Liver (tissue), 9 donors: ENCODE data around the gene GFOD2. TPM values are rescaled to one million over a fixed set of nuclear protein-coding genes. Genes with fewer than 3 reads are reported as not detected.

ENCODE experiments used
- DNase-seq: peaks from one replicate; pipeline ENCODE4 v3.0.0-alpha.2; 2017; ENCODE audit warnings: low spot score
- H3K27ac ChIP-seq, 2 donors: one replicate each; pipeline ENCODE4 v1.7.0; 2013; ENCODE audit warnings: inconsistent platforms in 2 of 2, low read length in 2 of 2, control low read depth in 1 of 2, low read depth in 1 of 2, mild to moderate bottlenecking in 1 of 2
- H3K27me3 ChIP-seq, 4 donors: one replicate each; pipeline versions ENCODE4 v1.6.1 to v1.7.0; 2013; ENCODE audit warnings: low read length in 3 of 4, inconsistent platforms in 1 of 4, mild to moderate bottlenecking in 1 of 4, moderate library complexity in 1 of 4; ENCODE audit not compliant: control insufficient read depth in 4 of 4, insufficient read depth in 4 of 4
- H3K36me3 ChIP-seq, 4 donors: one replicate each; pipeline versions ENCODE4 v1.6.1 to v1.7.0; 2013; ENCODE audit warnings: low read length in 3 of 4, mild to moderate bottlenecking in 3 of 4, low read depth in 1 of 4, moderate library complexity in 1 of 4; ENCODE audit not compliant: control insufficient read depth in 4 of 4, insufficient read depth in 3 of 4
- H3K4me1 ChIP-seq, 4 donors: one replicate each; pipeline versions ENCODE4 v1.6.1 to v1.7.0; 2013; ENCODE audit warnings: low read length in 3 of 4, mild to moderate bottlenecking in 3 of 4, moderate library complexity in 1 of 4; ENCODE audit not compliant: control insufficient read depth in 4 of 4, insufficient read depth in 4 of 4
- H3K4me3 ChIP-seq, 3 donors: one replicate each; pipeline versions ENCODE4 v1.6.1 to v1.7.0; 2013; ENCODE audit warnings: low read length in 3 of 3, control low read depth in 1 of 3, low read depth in 1 of 3, mild to moderate bottlenecking in 1 of 3
- H3K9ac ChIP-seq, 2 donors: one replicate each; pipeline ENCODE4 v1.7.0; 2013; ENCODE audit warnings: low read length in 2 of 2, mild to moderate bottlenecking in 2 of 2, moderate library complexity in 2 of 2, control low read depth in 1 of 2, low read depth in 1 of 2
- H3K9me3 ChIP-seq, 4 donors: one replicate each; pipeline versions ENCODE4 v1.6.1 to v1.7.0; 2013; ENCODE audit warnings: low read length in 3 of 4; ENCODE audit not compliant: control insufficient read depth in 4 of 4
- FOXA1 ChIP-seq: IDR thresholded peaks from 2 replicates; pipeline ENCODE4 v1.6.1; 2016; ENCODE audit warnings: antibody characterized with exemption
- HNF4A ChIP-seq, 2 donors: conservative IDR thresholded peaks; 2 replicates each; pipeline ENCODE4 v1.6.1; 2016; ENCODE audit warnings: antibody characterized with exemption in 2 of 2, mild to moderate bottlenecking in 2 of 2
- HNF4G ChIP-seq: IDR thresholded peaks from 2 replicates; pipeline ENCODE4 v1.6.1; 2016; ENCODE audit warnings: antibody characterized with exemption
- JUND ChIP-seq, 2 donors: IDR thresholded peaks; 2 replicates each; pipeline ENCODE4 v1.6.1; 2016; ENCODE audit warnings: antibody characterized with exemption in 2 of 2
- RAD21 ChIP-seq, 2 donors: IDR thresholded peaks; 2 replicates each; pipeline ENCODE4 v1.6.1; 2016; ENCODE audit warnings: antibody characterized with exemption in 2 of 2, mild to moderate bottlenecking in 2 of 2
- RXRA ChIP-seq, 2 donors: IDR thresholded peaks; 2 replicates each; pipeline ENCODE4 v1.6.1; 2017 to 2018; ENCODE audit warnings: antibody characterized with exemption in 2 of 2, mild to moderate bottlenecking in 1 of 2
- SP1 ChIP-seq: IDR thresholded peaks from 2 replicates; pipeline ENCODE4 v1.6.1; 2018; ENCODE audit warnings: antibody characterized with exemption, mild to moderate bottlenecking
- YY1 ChIP-seq: IDR thresholded peaks from 2 replicates; pipeline ENCODE4 v1.6.1; 2016; ENCODE audit warnings: antibody characterized with exemption, mild to moderate bottlenecking
- WGBS: extraction: QIAGEN DNeasy Blood & Tissue Kit; methylation state at CpG from one replicate; pipeline ENCODE4 v1.1.7; 2013; 5-methylcytosine and 5-hydroxymethylcytosine counted together
- polyA plus RNA-seq, 2 donors: library from polyadenylated mRNA; stranded (reverse) in 1 of 2; unstranded in 1 of 2; fragments of 200-250 nt in 1 of 2; fragments of >200 nt in 1 of 2; fragmentation: Nextera tagmentation in 1 of 2; extraction: Ambion mirVana in 1 of 2; gene quantifications; one replicate each; pipeline versions ENCODE4 v1.2.1 to v1.2.3, GENCODE V29; 2013 to 2015
- total RNA-seq, 2 donors: library from RNA; depleted of rRNA; stranded (reverse); fragments of >200 nt; gene quantifications; one replicate each; pipeline ENCODE4 v1.2.3, GENCODE V29; 2014
- TF ChIP-seq, protein P1 (sequence below): IDR thresholded peaks from 2 replicates; pipeline ENCODE4 v1.6.1; 2016; ENCODE audit warnings: antibody characterized with exemption
- TF ChIP-seq, protein P2 (sequence below): IDR thresholded peaks from 2 replicates; pipeline ENCODE4 v1.6.1; 2016; ENCODE audit warnings: antibody characterized with exemption
- TF ChIP-seq, protein P3 (sequence below): IDR thresholded peaks from 2 replicates; pipeline ENCODE4 v1.6.1; 2016; ENCODE audit warnings: antibody characterized with exemption, mild to moderate bottlenecking
- TF ChIP-seq, protein P4 (sequence below): IDR thresholded peaks from 2 replicates; pipeline ENCODE4 v1.6.1; 2016; ENCODE audit warnings: antibody characterized with exemption
- donor health status: healthy.
- donor health status: healthy.
- donor health status: healthy.
- donor health status: healthy.
- donor health status: healthy.

GFOD2 gene
- total and polyA plus RNA-seq, 4 donors: 12.7 to 48.8 (median 28.9) TPM

DNA sequence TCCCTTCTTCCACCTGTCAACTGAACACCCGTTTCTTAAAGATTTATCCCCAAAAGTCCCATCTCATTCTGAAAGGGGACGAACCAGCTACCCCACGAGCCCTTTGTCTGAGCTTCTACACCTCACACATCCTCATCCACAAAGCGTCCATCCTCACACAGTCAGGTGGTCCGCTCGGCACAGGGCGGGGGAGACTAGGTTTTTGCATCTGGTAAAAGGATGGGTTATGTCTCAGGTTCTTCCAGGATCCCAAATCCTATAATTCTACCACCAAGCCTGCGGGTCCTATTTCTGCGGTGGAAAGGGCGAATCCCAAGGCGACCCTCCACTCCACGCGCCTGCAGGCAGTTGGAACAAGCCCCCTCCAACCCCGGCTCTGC, 458 bp downstream of the GFOD2 start (continued):
- TF ChIP-seq, protein P1, sequence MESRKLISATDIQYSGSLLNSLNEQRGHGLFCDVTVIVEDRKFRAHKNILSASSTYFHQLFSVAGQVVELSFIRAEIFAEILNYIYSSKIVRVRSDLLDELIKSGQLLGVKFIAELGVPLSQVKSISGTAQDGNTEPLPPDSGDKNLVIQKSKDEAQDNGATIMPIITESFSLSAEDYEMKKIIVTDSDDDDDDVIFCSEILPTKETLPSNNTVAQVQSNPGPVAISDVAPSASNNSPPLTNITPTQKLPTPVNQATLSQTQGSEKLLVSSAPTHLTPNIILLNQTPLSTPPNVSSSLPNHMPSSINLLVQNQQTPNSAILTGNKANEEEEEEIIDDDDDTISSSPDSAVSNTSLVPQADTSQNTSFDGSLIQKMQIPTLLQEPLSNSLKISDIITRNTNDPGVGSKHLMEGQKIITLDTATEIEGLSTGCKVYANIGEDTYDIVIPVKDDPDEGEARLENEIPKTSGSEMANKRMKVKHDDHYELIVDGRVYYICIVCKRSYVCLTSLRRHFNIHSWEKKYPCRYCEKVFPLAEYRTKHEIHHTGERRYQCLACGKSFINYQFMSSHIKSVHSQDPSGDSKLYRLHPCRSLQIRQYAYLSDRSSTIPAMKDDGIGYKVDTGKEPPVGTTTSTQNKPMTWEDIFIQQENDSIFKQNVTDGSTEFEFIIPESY: no peak
- TF ChIP-seq YY1 (no peak), RXRA (IDR thresholded peaks at IDR 0.05) (no peak)

DNA sequence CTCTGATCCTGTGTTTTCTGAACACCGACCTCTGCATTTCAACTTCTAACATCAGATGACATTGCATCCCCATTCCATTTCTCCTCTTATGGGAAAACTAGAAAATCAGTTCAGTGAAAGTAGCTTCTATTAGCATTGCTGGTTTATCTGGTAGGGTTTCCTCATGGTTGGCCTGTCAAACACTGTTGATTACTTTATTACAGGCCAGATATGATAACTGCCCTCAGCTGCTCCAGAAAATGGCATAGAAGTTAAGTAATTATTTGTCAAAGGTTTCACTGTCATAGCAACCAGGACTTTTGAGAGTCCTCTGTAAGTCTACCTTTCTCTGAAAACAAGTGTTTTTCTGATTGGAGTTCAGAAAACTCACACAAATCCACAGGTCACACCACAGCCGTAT, 3.0 kb downstream of the GFOD2 start:
- 44% methylated on average over 2 of the region's 2 CpGs for WGBS
- Histone ChIP-seq H3K27ac (peak overlapping the region; percentile 52 to 78), H3K27me3 (no peaks in the 10 kb centered on the region), H3K9ac (no peak overlapping the region), H3K4me3 (no peak overlapping the region), H3K9me3 (no peaks in the 10 kb centered on the region), H3K36me3 (peaks cover 0 to 4% (median 0%) of the 10 kb centered on the region in 4 donors), H3K4me1 (peaks cover 2 to 56% (median 41%) of the 10 kb centered on the region in 4 donors)
- TF ChIP-seq RXRA (IDR thresholded peaks at IDR 0.05) (peak; percentile 50 to 79), HNF4A (conservative IDR thresholded peaks at IDR 0.05) (peak; percentile 30 to 62), SP1 (peak; percentile 39), YY1 (peak; percentile 66), JUND (IDR thresholded peaks at IDR 0.05) (peak in 1 of 2 donors; percentile 16), RAD21 (IDR thresholded peaks at IDR 0.05) (peak; percentile 11 to 38), HNF4G (no peak), FOXA1 (no peak)
- TF ChIP-seq, protein P2, sequence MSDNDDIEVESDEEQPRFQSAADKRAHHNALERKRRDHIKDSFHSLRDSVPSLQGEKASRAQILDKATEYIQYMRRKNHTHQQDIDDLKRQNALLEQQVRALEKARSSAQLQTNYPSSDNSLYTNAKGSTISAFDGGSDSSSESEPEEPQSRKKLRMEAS: no peak
- TF ChIP-seq, protein P3, sequence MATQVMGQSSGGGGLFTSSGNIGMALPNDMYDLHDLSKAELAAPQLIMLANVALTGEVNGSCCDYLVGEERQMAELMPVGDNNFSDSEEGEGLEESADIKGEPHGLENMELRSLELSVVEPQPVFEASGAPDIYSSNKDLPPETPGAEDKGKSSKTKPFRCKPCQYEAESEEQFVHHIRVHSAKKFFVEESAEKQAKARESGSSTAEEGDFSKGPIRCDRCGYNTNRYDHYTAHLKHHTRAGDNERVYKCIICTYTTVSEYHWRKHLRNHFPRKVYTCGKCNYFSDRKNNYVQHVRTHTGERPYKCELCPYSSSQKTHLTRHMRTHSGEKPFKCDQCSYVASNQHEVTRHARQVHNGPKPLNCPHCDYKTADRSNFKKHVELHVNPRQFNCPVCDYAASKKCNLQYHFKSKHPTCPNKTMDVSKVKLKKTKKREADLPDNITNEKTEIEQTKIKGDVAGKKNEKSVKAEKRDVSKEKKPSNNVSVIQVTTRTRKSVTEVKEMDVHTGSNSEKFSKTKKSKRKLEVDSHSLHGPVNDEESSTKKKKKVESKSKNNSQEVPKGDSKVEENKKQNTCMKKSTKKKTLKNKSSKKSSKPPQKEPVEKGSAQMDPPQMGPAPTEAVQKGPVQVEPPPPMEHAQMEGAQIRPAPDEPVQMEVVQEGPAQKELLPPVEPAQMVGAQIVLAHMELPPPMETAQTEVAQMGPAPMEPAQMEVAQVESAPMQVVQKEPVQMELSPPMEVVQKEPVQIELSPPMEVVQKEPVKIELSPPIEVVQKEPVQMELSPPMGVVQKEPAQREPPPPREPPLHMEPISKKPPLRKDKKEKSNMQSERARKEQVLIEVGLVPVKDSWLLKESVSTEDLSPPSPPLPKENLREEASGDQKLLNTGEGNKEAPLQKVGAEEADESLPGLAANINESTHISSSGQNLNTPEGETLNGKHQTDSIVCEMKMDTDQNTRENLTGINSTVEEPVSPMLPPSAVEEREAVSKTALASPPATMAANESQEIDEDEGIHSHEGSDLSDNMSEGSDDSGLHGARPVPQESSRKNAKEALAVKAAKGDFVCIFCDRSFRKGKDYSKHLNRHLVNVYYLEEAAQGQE: peak; percentile 24
- TF ChIP-seq, protein P1: peak; percentile 47
- TF ChIP-seq, protein P4, sequence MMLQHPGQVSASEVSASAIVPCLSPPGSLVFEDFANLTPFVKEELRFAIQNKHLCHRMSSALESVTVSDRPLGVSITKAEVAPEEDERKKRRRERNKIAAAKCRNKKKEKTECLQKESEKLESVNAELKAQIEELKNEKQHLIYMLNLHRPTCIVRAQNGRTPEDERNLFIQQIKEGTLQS: no peak
- DNase-seq: no peak

DNA sequence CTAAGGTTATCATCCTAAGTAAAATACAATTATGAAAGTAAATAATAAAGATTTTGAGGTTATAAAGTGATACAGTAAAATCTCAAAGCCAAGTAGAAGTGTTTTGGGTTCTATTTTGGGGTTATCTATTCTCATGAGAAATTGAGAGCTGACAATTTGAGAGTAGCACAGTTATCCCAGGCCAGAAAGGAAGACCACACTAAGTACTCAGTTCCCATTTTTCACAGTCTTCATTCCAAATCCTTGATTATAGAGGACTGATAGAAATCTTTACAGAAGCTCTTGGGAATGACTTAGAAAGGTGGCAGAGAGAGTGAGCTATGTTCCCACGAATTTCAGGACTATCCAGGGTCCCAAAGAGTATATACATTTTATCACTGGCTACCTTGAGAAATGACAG, 4.6 kb downstream of the GFOD2 start:
- H3K4me1 ChIP-seq: peaks cover 4 to 46% (median 29%) of the 10 kb centered on the region in 4 donors
- 75% methylated on average over 1 of the region's 1 CpG for WGBS
- no peaks in the 10 kb centered on the region for H3K27me3 ChIP-seq

More for the DNA sequence above, 4.6 kb downstream of the GFOD2 start:
- Histone ChIP-seq H3K9me3 (no peaks in the 10 kb centered on the region), H3K9ac (no peak overlapping the region), H3K4me3 (no peak overlapping the region), H3K36me3 (peaks cover 0 to 4% (median 0%) of the 10 kb centered on the region in 4 donors), H3K27ac (no peak overlapping the region)
- DNase-seq: no peak
- no peak for TF ChIP-seq HNF4G
